Stimulated activated naive CD8-positive, alpha-beta T cell treated with anti-CD3 and anti-CD28 coated beads, Interleukin-15, Interleukin-2, amounts not matched to agents 100 U/mL and 50 U/mL, for 24 hours (primary cell): ENCODE measurements around the gene ST8SIA3.
"Not testable (repeated sequence)": the region's sequence is repeated elsewhere in the genome, so short reads cannot be mapped to it uniquely, and the experiment has no call there.

Source experiments
- ATAC-seq: fragments of 150-1000 bp; cut with Tn5 transposase; one replicate; pipeline ENCODE4 v1.10.0; 2021
- DNase-seq: peaks from one replicate; pipeline ENCODE4 v3.0.0; 2021

Gene ST8SIA3

GRCh38 chr18:57366528-57367081 is 14.2 kb downstream of the ST8SIA3 start:
- ATAC-seq, result no peak
- no peak for DNase-seq

- ATAC-seq, result no peak
- no peak for DNase-seq
Measured at GRCh38 chr18:57372444-57372843, 20.1 kb downstream of the ST8SIA3 start.

GRCh38 chr18:57373017-57373416 is 20.7 kb downstream of the ST8SIA3 start:
- ATAC-seq, result no peak
- no peak for DNase-seq

GRCh38 chr18:57376503-57376902 is 24.1 kb downstream of the ST8SIA3 start:
- ATAC-seq (no peak), DNase-seq (no peak)

GRCh38 chr18:57389271-57389670 is 36.9 kb downstream of the ST8SIA3 start:
- DNase-seq, result no peak

GRCh38 chr18:57390044-57390443 is 37.7 kb downstream of the ST8SIA3 start:
- no peak for ATAC-seq
- no peak for DNase-seq

More at GRCh38 chr18:57389271-57389670, 36.9 kb downstream of the ST8SIA3 start:
- ATAC-seq, result no peak

GRCh38 chr18:57394749-57395148 is 42.4 kb downstream of the ST8SIA3 start:
- DNase-seq, ATAC-seq: not testable (repeated sequence)

GRCh38 chr18:57396831-57397230 is 44.5 kb downstream of the ST8SIA3 start:
- not testable (repeated sequence) for ATAC-seq, DNase-seq

GRCh38 chr18:57397440-57398132 is 45.2 kb downstream of the ST8SIA3 start:
- ATAC-seq (no peak), DNase-seq (no peak)

GRCh38 chr18:57404345-57404744 is 52.0 kb downstream of the ST8SIA3 start:
- no peak for DNase-seq

GRCh38 chr18:57409650-57410049 is 57.3 kb downstream of the ST8SIA3 start:
- ATAC-seq (no peak), DNase-seq (no peak)

More at GRCh38 chr18:57404345-57404744, 52.0 kb downstream of the ST8SIA3 start:
- ATAC-seq, result no peak

GRCh38 chr18:57410749-57411148 is 58.4 kb downstream of the ST8SIA3 start:
- no peak for ATAC-seq
- DNase-seq, result no peak

- no peak for DNase-seq
- ATAC-seq, result no peak
Measured at GRCh38 chr18:57416542-57416941, 64.2 kb downstream of the ST8SIA3 start.
